CD1c-positive myeloid dendritic cell (primary cell): Measurements from ENCODE around the gene EGR1.

ENCODE experiments used
- DNase-seq: peaks from one replicate; pipeline ENCODE4 v3.0.0-alpha.2; 2016; ENCODE audit errors: extremely low spot score

EGR1 gene

DNA sequence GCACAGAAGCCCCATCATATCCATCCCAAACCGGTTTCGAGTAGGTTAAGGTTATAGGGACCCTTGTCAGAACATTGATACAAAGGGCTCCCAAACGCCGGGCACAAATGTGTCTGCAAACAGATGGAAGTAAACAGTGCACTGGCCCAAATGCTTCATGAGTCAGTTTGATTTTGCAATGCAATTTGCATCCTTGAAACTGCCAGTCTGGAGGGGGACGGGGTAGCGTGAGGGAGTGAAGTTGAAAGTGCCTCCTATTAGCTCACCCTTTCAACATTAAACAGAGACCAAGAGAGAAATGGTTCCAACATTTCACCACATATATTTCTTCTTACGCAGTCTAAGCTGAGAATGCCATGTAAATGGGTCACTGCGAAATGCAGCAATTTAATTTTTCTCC is 42.2 kb downstream of the EGR1 start:
- peak; percentile 9 for DNase-seq

DNA sequence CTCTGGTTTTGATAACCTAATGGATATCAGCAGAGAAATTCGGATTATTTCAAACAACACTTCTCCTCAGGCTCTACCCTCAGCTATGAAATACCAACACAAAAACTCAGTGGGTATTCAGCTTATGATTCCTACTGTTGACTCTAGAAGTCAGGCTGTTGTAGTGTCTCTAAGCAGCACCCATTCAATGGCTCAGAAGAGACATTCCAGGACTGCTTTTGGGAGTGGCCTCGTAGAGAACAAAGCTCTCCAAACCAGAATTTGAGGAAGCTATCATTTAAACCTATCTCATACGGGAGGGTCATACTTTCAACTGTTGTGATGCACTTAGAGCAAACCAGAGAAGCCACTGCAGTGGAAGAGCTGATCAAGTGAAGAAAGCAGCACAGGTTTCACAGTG is 43.7 kb downstream of the EGR1 start:
- DNase-seq = no peak

DNA sequence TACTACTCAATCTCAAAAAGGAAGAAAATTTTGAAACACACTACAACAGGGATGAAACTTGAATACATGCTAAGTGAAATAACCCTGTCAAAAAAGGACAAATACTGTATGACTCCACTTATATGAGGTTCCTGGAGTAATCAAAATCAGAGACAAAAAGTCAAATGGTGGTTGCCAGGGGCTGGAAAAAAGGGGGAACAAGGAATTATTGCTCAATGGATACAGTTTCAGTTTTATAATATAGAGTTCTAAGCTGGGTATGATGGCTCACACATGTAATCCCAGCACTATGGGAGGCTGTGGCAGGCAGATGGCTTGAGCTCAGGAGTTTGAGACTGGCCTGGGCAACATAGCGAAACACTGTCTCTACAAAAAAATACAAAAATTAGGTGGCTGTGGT is 48.7 kb downstream of the EGR1 start:
- DNase-seq = peak; percentile 68

DNA sequence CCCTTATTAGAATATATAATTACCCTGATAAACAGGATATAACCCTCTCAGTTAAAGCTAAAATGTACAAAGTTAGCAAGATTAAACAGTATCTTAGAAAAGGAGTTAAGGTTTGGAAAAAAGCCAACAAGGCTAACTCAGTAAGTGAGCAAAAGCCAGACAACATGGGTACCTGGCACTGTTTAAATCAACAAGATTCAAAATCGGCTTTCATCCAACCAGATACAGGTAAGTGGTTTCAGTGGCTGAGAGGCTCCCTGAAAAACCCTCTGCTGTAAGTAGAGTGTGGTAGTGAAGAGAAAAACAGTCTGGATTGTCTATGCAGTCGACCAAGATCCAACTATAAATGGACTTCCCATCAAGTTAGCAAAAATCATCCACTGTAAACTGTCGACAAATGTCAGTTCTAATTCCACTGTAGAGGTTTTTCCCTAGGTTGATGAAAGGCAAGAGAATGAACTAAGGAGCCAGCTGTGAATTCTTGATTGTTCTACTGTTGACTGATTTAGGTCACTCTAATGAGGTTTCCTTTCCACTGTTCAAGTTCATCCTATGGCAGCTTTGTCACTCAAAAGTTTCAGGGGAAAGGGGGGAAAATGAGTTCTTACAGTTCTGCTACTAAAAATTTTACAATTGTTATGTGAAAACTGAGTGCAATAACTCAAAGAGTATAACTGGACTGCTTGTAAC is 50.4 kb downstream of the EGR1 start:
- no peak for DNase-seq

DNA sequence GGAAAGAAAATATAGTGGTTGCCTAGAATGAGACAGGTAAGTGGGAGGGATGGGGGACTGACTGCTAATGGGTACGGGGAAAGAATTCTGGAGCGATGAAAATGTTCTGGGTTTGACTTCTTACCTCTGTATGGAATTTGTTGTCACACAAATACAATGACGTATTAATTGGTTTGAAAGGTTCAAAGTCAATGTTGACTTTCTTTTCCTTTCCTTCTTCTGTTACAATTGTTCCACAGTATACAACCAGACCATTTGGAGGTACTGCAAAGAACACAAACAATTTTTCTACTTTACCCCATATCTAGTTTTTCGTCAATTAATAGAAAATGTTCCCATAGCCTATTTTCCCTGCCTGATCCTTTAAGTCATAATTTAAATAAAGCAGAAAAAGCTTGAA is 52.2 kb downstream of the EGR1 start:
- no peak for DNase-seq
